ENCODE results near the gene EHMT2.
A peak's percentile ranks its signal among the peaks of the same experiment; 100 is the strongest.
"Not testable (repeated sequence)": the region's sequence is repeated elsewhere in the genome, so short reads cannot be mapped to it uniquely, and the experiment has no call there.

The EHMT2 gene

GRCh38 chr6:31897612-31898382 is at the start of gene EHMT2:
Gene EHMT2, minus strand, starts transcription at chr6:31897698. Its CDS starts 21 bp downstream, at chr6:31897677.
- peak; percentile 66 to 67 for DNase-seq (ENCODE audit: low read depth in 2 of 2)

DNA sequence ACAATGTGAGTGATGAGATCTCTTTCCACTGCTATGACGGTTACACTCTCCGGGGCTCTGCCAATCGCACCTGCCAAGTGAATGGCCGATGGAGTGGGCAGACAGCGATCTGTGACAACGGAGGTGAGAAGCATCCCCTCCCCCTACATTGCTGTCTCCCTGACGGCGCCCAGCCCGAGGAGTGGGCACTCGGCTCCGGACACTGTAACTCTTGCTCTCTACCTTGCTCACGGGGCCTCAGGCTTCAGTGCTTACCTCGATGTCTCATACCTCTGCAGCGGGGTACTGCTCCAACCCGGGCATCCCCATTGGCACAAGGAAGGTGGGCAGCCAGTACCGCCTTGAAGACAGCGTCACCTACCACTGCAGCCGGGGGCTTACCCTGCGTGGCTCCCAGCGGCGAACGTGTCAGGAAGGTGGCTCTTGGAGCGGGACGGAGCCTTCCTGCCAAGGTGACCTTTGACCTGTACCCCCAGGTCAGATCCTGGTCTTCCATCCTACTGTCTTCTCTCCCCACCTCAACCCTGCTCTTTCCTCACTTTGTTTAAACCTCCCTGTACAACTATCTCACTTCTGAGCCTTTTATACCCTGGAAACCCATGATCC is 49.7 kb upstream of the EHMT2 start:
- DNase-seq (ENCODE audit: low read depth in 2 of 2): no peak

GRCh38 chr6:31946370-31946885 is 48.9 kb upstream of the EHMT2 start:
- DNase-seq (ENCODE audit: low read depth in 2 of 2): no peak

GRCh38 chr6:31945507-31946369 is 48.2 kb upstream of the EHMT2 start, which contains the start of gene CFB:
Gene CFB, plus strand, starts transcription at chr6:31946095. Its CDS starts 127 bp downstream, at chr6:31946222.
- no peak for DNase-seq (ENCODE audit: low read depth in 2 of 2)

GRCh38 chr6:31945154-31945506 is 47.6 kb upstream of the EHMT2 start:
- no peak for DNase-seq (ENCODE audit: low read depth in 2 of 2)

DNA sequence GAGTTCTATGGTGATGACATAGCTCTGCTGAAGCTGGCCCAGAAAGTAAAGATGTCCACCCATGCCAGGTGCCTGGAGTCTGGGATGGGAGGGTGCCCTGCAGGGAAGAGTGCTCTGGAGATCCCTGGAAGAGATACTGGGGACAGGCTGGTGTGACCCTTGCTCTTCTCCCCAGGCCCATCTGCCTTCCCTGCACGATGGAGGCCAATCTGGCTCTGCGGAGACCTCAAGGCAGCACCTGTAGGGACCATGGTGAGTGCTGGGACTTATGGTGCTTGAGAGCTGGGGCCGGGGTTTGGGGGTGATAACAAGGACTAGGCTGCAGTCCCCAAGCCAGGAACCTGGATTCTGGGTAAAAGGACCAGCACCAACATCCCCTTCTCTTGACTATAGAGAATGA is 46.2 kb upstream of the EHMT2 start:
- no peak for DNase-seq (ENCODE audit: low read depth in 2 of 2)

DNA sequence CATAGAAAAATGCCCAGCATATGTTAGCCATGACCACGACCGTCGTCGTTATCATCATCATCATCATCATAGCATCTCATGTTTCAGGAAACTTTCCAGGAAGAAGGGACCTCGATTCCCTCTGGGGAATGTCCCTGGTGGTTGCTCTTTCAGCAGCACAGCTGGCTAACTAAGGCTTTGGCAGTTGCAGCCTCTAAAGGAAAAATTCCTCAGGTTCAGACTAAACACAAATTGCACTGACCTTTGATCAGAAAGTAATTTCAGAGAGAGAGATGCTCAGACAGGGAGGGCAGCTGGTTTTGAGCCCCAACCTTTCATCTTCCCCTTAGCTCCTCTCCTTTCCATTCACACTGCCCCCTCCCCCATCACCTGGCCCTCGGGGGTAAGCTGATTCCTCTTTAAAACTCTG is 42.8 kb upstream of the EHMT2 start:
- DNase-seq (ENCODE audit: low read depth in 2 of 2): no peak

DNA sequence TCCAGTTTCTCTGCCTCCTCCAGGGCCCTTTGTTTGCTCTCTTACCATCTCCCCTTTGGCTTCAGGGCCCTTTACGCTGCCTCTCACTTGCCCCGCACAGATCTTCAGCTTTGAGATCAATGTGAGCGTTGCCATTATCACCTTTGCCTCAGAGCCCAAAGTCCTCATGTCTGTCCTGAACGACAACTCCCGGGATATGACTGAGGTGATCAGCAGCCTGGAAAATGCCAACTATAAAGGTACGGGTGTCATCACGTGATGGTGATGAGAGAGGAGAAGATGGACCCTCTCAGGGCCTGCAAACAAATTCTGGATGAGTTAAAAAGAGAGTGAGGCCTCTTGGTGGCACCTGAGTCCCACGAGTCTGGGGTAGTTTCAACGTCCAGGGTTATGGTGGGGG is 38.3 kb upstream of the EHMT2 start:
- DNase-seq (ENCODE audit: low read depth in 2 of 2): no peak

DNA sequence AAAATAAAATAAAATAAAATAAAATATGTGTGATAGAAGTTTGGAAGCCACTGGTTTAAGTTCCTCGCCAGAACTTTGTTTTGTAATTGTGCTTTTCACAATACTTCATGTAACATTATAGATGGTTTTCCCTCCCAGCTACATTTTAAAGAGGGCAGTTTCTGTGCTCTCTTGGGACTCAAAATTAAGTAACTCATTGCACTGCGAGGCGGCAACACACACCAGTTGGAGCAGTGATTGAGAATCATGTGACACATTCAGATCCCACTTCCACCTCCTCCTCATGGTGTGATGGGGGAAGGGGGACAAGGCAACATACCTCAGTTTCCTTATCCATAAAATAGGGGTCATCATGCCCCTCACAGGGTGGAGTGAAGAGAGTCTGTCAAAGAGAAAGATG is 37.5 kb upstream of the EHMT2 start:
- DNase-seq (ENCODE audit: low read depth in 2 of 2): no peak

GRCh38 chr6:31933537-31933936 is 36.0 kb upstream of the EHMT2 start:
- DNase-seq (ENCODE audit: low read depth in 2 of 2): no peak

DNA sequence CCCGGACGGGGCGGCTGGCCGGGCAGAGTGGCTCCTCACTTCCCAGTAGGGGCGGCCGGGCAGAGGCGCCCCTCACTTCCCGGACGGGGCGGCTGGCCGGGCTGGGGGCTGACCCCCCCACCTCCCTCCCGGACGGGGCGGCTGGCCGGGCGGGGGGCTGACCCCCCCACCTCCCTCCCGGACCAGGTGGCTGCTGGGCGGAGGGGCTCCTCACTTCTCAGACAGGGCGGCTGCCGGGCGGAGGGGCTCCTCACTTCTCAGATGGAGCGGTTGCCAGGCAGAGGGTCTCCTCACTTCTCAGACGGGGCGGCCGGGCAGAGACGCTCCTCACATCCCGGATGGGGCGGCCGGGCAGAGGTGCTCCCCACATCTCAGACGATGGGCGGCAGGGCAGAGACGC is 34.6 kb upstream of the EHMT2 start:
- DNase-seq (ENCODE audit: low read depth in 2 of 2): not testable (repeated sequence)

DNA sequence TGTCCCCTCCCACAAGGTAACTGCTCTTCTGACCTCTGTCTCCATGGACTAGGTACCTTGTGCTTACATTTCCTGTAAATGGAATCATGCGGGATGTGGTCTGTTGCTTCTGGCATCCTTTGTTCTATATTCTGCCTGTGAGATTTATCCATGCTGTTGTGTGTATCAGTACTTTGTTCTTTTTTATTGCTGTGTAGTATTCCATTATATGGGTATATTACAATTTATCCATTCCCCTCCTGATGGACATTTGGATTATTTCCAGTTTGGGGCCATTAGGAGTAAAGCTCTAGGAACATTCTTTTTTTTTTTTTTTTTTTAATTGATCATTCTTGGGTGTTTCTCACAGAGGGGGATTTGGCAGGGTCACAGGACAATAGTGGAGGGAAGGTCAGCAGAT is 33.5 kb upstream of the EHMT2 start:
- no peak for DNase-seq (ENCODE audit: low read depth in 2 of 2)

DNA sequence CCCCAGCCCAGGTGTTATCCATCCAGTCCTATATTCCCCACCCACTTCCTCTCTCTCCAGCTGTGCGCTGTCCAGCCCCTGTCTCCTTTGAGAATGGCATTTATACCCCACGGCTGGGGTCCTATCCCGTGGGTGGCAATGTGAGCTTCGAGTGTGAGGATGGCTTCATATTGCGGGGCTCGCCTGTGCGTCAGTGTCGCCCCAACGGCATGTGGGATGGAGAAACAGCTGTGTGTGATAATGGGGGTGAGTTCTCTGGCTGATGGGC is 31.1 kb upstream of the EHMT2 start:
- DNase-seq (ENCODE audit: low read depth in 2 of 2): no peak

- no peak for DNase-seq (ENCODE audit: low read depth in 2 of 2)
Observed at GRCh38 chr6:31927863-31928671, 30.6 kb upstream of the EHMT2 start.

- DNase-seq (ENCODE audit: low read depth in 2 of 2): no peak
Observed at GRCh38 chr6:31927242-31927862, 29.9 kb upstream of the EHMT2 start, which contains the start of gene C2. Gene C2, plus strand, starts transcription at chr6:31927717. Its CDS starts 36 bp downstream, at chr6:31927753.

DNA sequence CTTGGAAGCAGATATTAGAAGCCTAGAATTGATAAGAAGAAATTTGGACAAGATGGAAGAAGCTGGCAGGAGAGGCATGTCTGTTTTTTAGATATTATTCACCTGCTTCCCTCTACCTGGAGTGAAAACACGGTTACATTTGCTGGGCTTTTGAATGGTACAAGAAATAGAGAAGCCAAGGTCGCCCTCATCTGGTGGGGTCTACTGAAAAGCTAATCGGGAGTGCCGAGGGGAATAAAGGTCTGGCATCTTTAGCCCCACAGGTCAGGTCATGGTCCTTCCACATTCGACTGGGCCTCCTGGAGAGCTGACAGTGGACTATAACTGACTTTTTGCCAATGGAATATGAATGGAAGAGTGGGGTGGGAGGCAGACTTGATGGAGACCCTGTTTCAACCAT is 25.4 kb upstream of the EHMT2 start:
- no peak for DNase-seq (ENCODE audit: low read depth in 2 of 2)

- DNase-seq (ENCODE audit: low read depth in 2 of 2): no peak
Observed at GRCh38 chr6:31920811-31921210, 23.3 kb upstream of the EHMT2 start.

DNA sequence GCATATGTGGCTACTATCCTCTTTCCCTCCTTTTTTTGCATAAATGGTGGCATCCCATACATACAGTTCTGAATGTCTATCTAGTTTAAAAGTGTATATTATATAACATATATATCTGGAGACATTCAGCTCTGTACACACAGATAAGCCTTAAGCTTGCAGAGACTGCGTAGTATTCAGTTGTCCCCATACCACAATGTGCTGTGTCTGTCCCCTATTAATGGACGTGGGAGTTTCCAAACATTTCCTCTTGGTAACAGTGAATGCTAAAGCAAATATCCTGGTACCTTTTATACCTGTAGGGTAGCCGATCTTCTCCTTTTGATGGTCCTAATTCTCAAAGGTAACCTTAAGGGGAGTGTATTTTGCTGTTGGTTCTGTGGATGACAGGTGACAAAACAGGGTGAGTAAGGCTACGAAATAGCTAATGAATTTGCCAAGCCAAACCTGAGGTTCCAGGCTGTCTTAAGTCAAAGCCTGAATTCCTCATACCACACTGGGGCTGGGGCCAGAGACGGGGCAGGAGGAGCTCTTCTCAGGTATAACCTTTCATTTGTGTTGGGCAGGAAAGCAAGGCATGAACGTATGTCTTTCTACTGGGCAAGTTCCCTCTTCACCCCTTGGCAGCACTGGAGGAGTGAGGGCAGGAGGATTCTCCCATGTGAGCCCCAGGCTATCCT is 22.3 kb upstream of the EHMT2 start:
- no peak for DNase-seq (ENCODE audit: low read depth in 2 of 2)

DNA sequence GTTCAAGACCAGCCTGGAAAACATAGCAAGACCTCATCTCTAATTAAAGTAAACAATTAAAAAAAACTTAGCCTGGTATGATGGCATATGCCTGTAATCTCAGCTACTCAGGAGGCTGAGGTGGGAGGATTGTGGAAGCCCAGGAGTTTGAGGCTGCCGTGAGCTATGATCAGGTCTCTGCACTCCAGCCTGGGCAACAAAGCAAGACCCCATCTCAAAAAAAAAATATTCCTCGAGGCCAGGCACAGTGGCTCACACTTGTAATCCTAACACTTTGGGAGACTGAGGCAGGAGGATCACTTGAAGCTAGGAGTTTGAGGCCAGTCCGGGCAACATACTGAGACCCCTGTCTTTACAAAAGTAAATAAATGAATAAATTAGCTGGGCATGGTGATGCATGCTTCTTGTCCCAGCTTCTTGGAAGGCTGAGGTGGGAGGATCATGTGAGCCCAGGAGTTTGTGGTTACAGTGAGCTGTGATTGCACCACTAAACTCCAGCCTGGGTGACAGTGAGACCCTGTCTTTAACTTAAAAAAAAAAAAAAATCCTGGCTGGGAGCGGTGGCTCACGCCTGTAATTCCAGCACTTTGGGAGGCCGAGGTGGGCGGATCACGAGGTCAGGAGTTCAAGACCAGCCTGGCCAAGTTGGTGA is 20.7 kb upstream of the EHMT2 start:
- no peak for DNase-seq (ENCODE audit: low read depth in 2 of 2)

DNA sequence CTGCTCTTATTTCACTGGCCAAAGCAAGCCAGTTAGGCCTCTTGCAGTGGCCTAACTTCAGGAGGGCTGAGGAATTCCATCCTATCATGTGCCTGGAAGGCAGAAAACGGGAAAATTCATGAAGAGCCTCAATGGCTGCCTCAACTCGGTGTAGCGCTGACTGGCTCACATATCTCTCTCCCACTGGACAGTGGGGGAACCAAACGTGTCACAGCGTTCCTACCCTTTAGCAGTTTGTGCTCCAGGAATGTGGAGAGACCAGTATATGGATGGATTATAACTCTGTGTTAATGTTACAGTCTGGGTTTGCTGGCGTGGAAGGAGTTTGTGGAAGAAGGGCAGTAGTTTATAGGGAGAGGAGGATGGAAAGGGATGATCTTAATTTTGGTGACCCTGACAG is 18.3 kb upstream of the EHMT2 start:
- no peak for DNase-seq (ENCODE audit: low read depth in 2 of 2)

All from activated CD8-positive, alpha-beta memory T cell treated with anti-CD3 and anti-CD28 coated beads for 4 hours (primary cell).